Cardiac fibroblast (primary cell): ENCODE results near the gene GPR55.
A peak's percentile ranks its signal among the peaks of the same experiment; 100 is the strongest.

ENCODE experiments used
- DNase-seq, 2 donors: peaks; one replicate each; pipeline versions ENCODE4 v3.0.0 to v3.0.0-alpha.2; 2010; ENCODE audit warnings: low read depth in 2 of 2
- H3K4me3 ChIP-seq, 2 donors: replicated peaks in 1 of 2; 1 replicate in 1 of 2; 2 replicates in 1 of 2; pipeline ENCODE4 v1.5.1; 2011; ENCODE audit warnings: low read depth in 2 of 2, low read length in 2 of 2, mild to moderate bottlenecking in 2 of 2, moderate library complexity in 1 of 2
- CTCF ChIP-seq: IDR thresholded peaks from one replicate; pipeline ENCODE4 v1.5.1; 2011; ENCODE audit warnings: low read depth, mild to moderate bottlenecking, low read length, inconsistent platforms

GPR55 gene

GRCh38 chr2:230895536-230896345, 29.3 kb downstream of the GPR55 start:
- DNase-seq: no peak
- H3K4me3 ChIP-seq: no peak overlapping the region
- no peak for TF ChIP-seq CTCF

GRCh38 chr2:230893841-230894781, 30.9 kb downstream of the GPR55 start:
- H3K4me3 ChIP-seq: no peak overlapping the region
- no peak for DNase-seq
- TF ChIP-seq CTCF: no peak

- H3K4me3 ChIP-seq: no peak overlapping the region
- DNase-seq: no peak
- no peak for TF ChIP-seq CTCF
Observed at GRCh38 chr2:230893338-230893737, 31.7 kb downstream of the GPR55 start.

- TF ChIP-seq CTCF: no peak
- H3K4me3 ChIP-seq: no peak overlapping the region
- no peak for DNase-seq
Observed at GRCh38 chr2:230891509-230891908, 33.5 kb downstream of the GPR55 start.

- H3K4me3 ChIP-seq: no peak overlapping the region
- no peak for TF ChIP-seq CTCF
- peak; percentile 18 to 30 for DNase-seq
Observed at GRCh38 chr2:230891064-230891463, 34.0 kb downstream of the GPR55 start.

GRCh38 chr2:230890646-230891045, 34.4 kb downstream of the GPR55 start:
- no peak for DNase-seq
- TF ChIP-seq CTCF: no peak
- no peak overlapping the region for H3K4me3 ChIP-seq
